ENCODE data around the gene FBXW7. TPM values are rescaled to one million over a fixed set of nuclear protein-coding genes. Genes with fewer than 3 reads are reported as not detected.

FBXW7 gene
- total and polyA plus RNA-seq, 2 of the 8 experiments (the other 6 are each of a cell fraction or from before 2014, with no cell fraction given): 6.0 to 26.7 TPM

DNA sequence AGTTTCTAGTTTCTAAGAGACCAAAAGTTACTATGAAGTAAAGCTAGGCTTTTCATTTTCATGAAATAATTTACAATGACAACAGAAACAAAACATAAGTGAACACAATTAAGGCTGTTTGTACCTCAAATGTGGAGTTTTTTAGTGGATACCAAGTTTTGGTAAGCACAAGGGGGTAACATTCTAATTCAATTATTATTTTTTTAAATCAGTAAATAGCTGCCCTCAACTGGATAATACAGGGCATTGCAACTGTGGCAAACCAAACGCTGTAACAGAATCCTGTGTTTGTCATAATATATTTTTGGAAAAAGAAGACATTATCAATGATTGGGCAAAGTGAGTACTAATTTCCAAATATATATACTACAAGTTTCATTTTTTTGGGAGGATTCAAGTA, 150.3 kb downstream of the FBXW7 start:
- TF ChIP-seq RAD21 (IDR thresholded peaks at IDR 0.05 in 1 of 2, conservative IDR thresholded peaks at IDR 0.05 in 1 of 2; ENCODE audit: low read depth in 2 of 2, low read length in 2 of 2) (peak; percentile 49 to 61), POLR2AphosphoS5 (IDR thresholded peaks at IDR 0.05; ENCODE audit: low read depth, low read length) (no peak), CREB1 (IDR thresholded peaks at IDR 0.05) (no peak)
- TF ChIP-seq, protein P1, sequence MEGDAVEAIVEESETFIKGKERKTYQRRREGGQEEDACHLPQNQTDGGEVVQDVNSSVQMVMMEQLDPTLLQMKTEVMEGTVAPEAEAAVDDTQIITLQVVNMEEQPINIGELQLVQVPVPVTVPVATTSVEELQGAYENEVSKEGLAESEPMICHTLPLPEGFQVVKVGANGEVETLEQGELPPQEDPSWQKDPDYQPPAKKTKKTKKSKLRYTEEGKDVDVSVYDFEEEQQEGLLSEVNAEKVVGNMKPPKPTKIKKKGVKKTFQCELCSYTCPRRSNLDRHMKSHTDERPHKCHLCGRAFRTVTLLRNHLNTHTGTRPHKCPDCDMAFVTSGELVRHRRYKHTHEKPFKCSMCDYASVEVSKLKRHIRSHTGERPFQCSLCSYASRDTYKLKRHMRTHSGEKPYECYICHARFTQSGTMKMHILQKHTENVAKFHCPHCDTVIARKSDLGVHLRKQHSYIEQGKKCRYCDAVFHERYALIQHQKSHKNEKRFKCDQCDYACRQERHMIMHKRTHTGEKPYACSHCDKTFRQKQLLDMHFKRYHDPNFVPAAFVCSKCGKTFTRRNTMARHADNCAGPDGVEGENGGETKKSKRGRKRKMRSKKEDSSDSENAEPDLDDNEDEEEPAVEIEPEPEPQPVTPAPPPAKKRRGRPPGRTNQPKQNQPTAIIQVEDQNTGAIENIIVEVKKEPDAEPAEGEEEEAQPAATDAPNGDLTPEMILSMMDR (IDR thresholded peaks at IDR 0.05; ENCODE audit: control extremely low read depth in 1 of 3, insufficient read depth in 1 of 3, low read depth in 1 of 3, low read length in 3 of 3): peak in 2 of 3 experiments; percentile 30 to 32; a peak in 2 of 4 replicates
- no peak for FAIRE-seq

More for the DNA sequence above, 150.3 kb downstream of the FBXW7 start:
- Histone ChIP-seq H3K9me3 (ENCODE audit: insufficient read depth in 2 of 2, low read depth in 1 of 2, low read length in 1 of 2) (no peaks in the 10 kb centered on the region), H3K27ac (ENCODE audit: low read depth, low read length) (no peak overlapping the region), H3K27me3 (replicated peaks in 1 of 4; ENCODE audit: control insufficient read depth in 3 of 4, extremely low read depth in 1 of 4, insufficient read depth in 3 of 4, low read length in 3 of 4) (no peaks in the 10 kb centered on the region), H3K14ac (ENCODE audit: insufficient read length) (no peak overlapping the region), H2BK120ac (replicated peaks; ENCODE audit: low read depth, low read length) (no peak overlapping the region), H3K23ac (ENCODE audit: insufficient read length) (no peak overlapping the region), H3K23me2 (ENCODE audit: low read depth, low read length) (no peaks in the 10 kb centered on the region), H2BK15ac (ENCODE audit: low read length) (no peak overlapping the region), H3K4me2 (ENCODE audit: insufficient read depth in 1 of 2, low read depth in 2 of 2, low read length in 2 of 2) (no peak overlapping the region), H3K18ac (ENCODE audit: extremely low read depth, low read length) (no peak overlapping the region), H3K79me1 (ENCODE audit: low read depth, low read length) (no peaks in the 10 kb centered on the region), H2BK20ac (ENCODE audit: low read length) (no peak overlapping the region), H3K4me1 (replicated peaks in 1 of 4; ENCODE audit: control insufficient read depth in 3 of 4, insufficient read depth in 4 of 4, low read length in 3 of 4) (no peaks in the 10 kb centered on the region; a peak in 1 of 7 replicates), H3K9ac (replicated peaks in 1 of 4; ENCODE audit: extremely low read depth in 1 of 4, low read depth in 3 of 4, low read length in 3 of 4) (no peak overlapping the region), H3K4me3 (ENCODE audit: extremely low read depth in 1 of 4, insufficient read depth in 2 of 4, low read depth in 3 of 4, low read length in 4 of 4) (no peak overlapping the region), H3K79me2 (ENCODE audit: control insufficient read depth in 1 of 2, insufficient read depth in 2 of 2, low read length in 2 of 2) (peaks cover 0 to 12% of the 10 kb centered on the region in 2 experiments; a peak in 1 of 4 replicates), H3K36me3 (ENCODE audit: control insufficient read depth in 2 of 4, insufficient read depth in 4 of 4, low read length in 3 of 4) (no peaks in the 10 kb centered on the region), H2AFZ (ENCODE audit: low read length) (no peak overlapping the region), H3K4ac (replicated peaks; ENCODE audit: insufficient read length, low read depth, low read length) (no peak overlapping the region), H2BK5ac (ENCODE audit: low read depth, low read length) (no peak overlapping the region), H2BK12ac (ENCODE audit: low read depth, low read length) (no peak overlapping the region), H3K56ac (replicated peaks; ENCODE audit: insufficient read length, low read depth, low read length) (no peak overlapping the region), H4K20me1 (replicated peaks in 1 of 2; ENCODE audit: control insufficient read depth in 1 of 2, insufficient read depth in 2 of 2, low read length in 2 of 2) (no peaks in the 10 kb centered on the region), H4K91ac (replicated peaks; ENCODE audit: insufficient read length, low read length) (no peak overlapping the region), H4K5ac (ENCODE audit: insufficient read length, low read depth, low read length) (no peak overlapping the region), H4K8ac (ENCODE audit: extremely low read depth, insufficient read depth, low read length) (no peak overlapping the region), H2AK5ac (ENCODE audit: low read depth, low read length) (no peak overlapping the region)
- ChIA-PET CTCF (ENCODE audit: partially characterized antibody) (interaction anchor here (0.5 to 1.7 kb wide), 21 partner anchors 8 to 980 kb away, joined by 3 to 7 read pairs (median 3); no protein-coding TSS in a partner anchor), POLR2A (ENCODE audit: partially characterized antibody) (no interaction called here)
- WGBS, 2 experiments (ENCODE audit: extremely low coverage in 1 of 2, insufficient coverage in 1 of 2, insufficient read length in 1 of 2, insufficient replicate concordance in 2 of 2, low coverage in 1 of 2, low lambda C conversion rate in 2 of 2, missing lambda C conversion rate in 1 of 2): 47% methylated on average over 1 of the region's 1 CpG; no CpG with 5 or more reads in 1 of the 2 experiments
- no peak for DNase-seq (ENCODE audit: low read depth in 1 of 2, low spot score in 2 of 2)
